GM18526 (cell line): ENCODE results near the gene UMPS.

Experiments
- POLR2A ChIP-seq: IDR thresholded peaks from 3 replicates; pipeline ENCODE4 v1.6.1; 2011; ENCODE audit not compliant: insufficient read length; ENCODE audit errors: extremely low read depth

The UMPS gene

DNA sequence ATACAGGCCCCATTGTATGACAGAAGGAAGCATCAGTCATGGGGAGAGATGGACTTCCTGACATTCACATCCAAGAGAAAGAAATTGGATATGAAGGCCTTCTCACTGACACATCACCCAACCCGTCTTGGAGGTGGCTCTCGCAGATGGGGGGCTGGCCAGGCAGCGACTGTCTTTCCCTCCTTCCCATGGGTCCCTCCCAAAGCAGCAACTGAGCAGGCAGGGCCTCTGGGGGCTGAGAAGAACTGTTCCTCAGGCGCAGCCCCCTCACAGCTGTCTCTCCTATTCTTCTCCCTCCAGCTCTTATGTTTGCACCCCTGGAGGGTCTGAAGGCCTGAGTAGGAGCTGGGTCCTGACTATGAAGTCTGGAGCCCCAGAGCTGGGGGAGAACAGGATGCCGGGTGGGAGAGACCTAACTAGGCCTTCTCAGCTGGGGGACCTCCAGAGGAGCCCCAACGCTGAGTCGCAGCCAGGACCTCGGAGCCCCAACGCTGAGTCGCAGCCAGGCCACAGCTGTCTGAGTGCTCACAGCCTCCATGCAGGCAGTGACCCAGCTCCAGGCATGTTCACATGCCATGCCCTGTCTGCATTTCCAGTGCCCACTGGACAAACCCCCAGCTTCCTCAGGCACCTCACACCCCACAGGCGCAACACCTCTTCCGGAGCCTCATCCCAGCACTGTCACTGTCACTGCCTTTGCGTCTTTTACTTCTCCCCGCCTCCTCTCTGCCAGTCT lies 29.6 kb downstream of the UMPS start:
- no peak for TF ChIP-seq POLR2A

DNA sequence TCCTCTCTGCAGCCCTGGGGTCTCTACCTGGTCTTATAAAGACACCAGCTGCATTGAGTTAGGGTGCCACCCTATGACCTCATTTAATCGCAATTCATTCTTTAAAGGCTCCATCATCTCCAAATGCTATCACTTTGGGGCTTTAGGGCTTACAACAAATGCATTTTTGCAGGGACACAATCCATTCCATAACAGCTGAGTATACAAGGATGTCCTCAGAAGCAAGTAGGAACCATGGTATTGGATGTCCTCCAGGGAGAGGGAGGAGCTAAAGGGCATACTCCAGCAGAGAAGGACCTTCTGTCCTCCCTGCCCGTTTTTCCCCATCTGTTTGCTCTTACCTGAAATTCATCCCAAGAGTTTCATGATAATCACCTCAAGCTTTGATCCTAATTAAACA lies 30.3 kb downstream of the UMPS start:
- TF ChIP-seq POLR2A = no peak

DNA sequence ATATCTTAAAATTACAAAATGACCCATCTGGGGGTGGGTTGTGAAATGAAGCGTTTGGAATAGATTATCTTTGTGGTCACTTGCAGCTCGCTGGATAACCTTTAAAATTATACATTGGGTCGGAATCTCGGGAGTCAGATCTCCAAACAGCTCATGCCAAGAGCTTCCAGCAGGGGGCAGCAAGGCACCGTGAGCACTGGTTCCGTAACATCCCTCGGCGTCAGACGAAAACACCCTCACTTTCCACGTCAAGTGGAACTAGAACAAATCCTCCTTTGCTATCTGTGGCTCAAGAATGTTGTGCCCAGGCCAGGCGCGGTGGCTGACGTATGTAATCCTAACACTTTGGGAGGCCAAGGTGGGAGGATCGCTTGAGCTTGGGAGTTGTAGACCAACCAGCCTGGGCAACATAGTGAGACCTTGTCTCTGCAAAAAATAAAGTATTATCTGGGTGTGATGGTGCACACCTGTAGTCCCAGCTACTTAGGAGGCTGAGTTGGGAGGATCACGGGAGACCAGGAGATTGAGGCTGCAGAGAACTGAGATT lies 31.1 kb downstream of the UMPS start:
- TF ChIP-seq POLR2A = no peak

DNA sequence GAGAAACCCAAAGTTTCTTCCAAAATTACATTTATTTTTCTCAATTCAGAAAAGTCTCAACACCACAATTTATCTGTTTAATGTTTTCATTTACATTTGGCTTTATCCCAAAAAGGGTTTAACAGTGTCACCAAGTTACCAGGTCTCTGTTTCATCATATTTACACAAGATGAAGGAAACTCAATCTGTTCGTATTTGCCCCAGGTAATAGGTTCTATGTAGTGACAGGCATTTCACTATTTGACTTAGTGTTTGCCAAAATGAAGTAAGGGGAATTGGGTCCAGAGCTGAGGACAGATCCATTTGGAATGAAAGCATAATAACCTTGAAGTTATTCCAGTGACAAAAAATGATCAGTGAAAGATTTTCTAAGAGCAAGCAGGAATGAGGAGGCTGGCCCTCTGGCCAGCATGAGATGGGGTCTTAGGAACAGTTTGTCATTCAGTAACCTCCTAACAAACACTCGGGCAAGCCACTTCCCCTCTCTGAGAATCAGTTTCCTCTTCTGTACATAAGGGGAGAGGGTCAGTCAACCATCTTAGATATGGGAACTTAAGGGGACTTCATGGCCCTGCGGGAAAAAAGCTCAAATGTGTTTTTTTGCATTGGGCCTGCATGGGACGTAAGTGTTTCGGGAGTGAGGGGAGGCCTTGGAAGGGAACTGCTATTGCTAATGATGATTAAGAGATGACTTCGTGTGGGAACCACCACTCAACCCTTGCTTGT lies 31.8 kb downstream of the UMPS start:
- TF ChIP-seq POLR2A = no peak

DNA sequence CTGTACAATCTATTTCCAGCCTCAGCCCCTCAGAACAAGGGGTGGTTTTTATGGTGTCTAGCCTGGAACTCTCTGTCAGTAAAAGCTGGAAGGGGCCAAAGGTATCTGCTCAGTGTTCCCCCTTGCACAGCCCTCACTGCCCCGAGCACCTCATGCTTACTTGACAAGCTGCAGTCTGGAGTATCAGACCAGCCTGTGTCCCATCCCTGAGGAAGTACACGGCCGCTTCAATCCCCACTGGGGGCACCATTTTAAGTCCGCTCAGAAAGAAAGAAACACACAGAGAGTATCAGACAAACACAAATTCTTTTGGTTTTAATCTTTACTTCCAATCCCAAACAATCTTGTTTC lies 32.4 kb downstream of the UMPS start:
- TF ChIP-seq POLR2A = no peak

DNA sequence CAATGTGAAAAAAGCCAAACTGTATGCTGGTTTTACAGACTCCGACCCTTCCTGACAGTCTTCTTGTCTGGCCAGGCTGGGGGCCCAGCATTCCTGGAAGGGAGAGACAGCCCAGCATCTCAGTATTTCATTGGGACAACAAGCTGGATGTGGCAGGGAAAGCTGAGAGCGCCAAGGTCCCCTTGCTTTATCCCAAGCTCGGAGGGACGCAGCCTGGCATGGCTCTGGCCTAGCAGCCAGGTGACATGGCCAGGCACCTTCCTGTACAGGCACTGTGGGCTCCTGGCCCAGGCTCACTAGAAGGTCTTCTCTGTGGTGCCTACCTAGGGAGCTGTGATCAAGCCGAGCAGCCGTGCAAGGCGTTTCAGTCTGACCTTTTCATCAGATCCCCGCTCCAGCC lies 33.0 kb downstream of the UMPS start:
- TF ChIP-seq POLR2A = no peak

DNA sequence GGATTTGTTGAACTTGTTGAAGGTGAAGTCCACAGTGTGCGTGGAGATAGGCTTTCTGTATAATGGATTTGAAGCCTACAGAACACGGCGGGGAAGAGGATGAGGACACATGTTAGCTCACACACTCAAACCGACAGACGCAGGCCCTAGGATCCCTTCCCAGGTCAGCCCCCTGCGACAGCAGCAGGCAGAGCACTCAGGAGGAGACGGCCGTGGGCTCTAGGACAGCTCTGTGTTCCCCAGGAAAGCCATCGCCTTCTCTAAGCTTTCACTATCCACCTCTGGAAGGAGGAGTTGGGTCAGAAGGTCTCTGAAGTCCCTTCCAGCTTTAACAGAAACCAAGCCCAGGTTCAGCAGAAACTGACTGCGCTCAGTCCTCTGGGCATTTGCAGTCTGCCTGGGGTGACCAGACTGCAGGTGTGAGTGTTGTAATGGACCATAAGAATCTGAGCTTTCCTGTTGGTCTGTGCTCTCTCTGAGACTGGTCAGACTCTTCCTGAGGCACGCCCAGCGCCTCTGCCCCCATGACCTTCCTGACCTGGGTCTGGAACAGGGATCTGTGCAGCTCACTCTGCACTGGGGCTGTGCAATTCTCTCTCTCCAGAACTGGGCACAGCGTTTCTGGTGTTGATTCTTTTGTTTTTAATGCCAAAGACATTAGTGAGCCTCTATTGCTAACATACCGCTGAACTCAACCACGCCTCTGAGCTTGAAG lies 33.5 kb downstream of the UMPS start:
- TF ChIP-seq POLR2A = no peak

DNA sequence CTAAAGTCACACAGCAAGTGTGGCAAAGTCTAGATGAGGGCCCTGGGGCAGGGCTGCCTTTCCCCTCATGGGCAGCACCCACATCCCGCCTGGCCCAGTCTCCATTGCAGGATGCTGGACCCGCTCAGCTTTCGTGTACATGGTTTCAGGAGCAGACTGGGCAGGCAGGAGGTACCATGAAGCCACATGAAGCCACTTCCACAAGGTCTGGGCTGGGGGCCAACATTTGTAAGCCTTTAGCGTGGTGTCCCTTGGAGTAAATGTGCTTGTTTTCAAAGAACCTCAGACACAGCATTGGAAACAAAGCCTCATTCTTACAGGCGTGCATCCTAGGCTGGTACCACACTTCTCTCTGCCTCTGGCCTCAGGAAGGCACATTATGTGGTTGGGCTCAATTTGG lies 34.5 kb downstream of the UMPS start:
- TF ChIP-seq POLR2A = no peak

DNA sequence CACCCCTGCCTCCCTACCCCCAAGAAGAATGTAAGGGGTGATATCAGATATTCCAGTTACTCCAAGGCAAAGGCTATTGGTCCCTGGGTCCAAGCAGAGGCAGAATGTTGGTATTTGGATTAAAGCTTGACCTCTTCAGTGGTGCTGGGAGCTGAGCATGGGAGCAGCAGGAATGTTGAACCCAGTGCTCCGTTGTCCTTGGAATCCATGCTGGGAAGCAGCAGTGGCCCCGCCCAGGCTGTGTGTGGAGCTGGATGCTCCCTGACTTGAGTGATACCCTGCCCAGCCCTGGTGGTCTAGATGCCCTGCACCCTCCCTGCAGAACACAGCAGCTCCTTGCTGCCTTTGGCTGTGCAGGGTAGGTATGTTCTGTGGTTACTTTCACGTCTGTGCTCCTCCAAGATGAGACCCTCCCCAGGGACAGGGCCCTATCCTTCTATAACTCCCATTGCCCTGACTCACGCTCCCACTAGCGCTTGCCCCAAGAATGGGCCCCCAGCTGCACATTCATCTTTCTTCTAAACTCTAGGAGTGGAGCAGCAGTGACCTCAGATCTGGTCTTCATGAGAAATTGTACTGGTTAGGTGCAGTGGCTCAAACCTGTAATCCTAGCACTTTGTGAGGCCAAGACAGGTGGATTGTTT lies 35.1 kb downstream of the UMPS start:
- no peak for TF ChIP-seq POLR2A

DNA sequence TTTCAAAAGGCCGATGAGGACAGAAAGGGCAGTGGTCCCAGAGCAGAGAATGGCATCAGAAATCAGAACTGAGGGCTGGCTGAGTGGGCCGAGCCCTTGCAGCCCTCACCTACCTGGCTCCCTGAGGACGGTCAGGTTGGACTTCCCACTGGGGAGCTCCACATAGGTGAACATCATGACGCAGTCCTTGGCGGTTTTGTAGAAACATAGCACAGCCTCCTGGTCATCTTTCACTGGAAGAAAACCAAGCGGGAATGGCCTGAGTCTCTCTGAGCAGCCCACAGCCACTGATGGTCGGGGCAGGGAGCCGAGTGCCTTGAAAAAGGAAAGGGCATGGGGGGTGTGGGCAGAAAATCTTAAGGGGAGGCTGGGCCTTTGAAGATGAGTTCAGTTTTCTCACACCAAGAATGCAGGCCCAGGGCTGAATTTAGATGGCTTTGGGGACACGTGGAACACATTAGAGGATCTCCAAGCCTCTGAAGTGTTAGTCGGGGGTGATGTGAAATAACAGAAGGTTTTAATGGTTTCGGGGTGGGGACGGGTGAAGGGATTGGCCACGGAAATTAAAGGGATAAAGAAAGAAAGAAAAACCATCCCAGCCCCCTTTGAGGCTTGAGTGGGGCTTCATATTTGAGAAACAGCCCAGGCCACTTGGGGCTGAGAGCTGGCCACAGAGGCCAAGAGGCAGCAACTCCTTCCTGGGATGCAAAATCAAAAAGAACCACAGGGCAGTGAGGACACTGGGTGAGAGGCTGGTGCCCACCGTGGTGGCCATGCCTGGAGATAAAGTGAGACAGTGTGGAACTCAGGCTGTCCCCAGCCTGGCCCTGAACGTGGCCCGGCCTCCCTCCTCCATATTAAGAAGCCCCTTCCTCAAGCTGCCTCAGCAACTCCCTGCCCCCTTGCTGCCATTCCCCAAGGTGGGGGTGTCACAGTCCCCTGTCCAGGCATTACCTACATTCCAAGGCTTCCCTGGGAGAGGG lies 36.2 kb downstream of the UMPS start:
- TF ChIP-seq POLR2A = no peak

DNA sequence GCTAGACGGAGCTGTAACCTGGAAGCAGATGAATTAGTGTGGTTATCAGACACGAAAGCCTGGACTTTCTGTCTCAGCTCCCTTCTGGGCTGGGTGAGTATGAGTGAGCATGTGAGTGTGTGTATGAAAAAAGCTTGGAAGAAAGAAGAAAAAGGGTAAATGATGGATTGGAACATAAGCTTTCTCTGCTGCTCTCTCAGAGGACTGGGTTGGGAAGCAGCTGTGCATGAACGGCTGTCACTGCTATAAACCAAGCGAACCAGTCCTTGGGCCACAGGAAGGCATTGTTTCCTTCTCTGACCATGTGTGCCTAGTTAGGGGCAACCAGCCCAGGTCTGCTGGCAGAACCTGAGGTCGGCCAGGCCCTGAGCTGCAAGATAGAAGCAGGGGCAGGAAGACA lies 37.0 kb downstream of the UMPS start:
- no peak for TF ChIP-seq POLR2A

DNA sequence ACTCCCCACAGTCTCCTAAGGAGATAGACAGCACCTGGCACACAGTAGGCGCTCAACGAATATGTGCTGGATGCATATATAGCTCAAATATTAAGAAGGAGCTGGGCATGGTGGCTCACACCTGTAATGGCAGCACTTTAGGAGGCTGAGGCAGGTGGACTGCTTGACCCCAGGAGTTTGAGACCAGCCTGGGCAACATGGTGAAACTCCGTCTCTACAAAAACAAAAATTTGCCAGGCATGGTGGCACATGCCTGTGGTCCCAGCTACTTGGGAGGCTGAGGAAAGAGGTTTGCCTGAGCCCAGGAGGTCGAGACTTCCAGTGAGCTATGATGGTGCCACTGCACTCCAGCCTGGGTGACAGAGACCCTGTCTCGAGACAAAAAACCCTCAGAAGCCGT lies 37.4 kb downstream of the UMPS start:
- no peak for TF ChIP-seq POLR2A

DNA sequence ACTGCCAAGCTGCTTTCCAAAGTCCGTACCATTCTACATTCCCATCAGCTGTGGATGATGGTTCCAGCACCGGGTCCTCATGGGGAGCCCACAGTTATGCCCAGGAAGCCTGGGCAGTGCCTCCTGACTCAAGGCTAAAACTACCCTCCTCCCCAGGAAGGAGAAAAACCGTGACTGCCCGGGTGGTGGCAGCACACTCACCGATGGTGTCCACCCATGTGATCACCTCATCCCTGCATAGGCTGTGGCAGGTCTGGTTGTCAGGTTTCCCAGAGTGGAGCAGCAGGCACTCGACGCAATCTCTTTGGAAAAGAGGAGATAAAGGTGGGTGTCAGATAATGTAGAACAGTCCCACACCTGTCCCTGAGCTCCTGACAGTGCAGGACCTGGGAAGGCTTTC lies 38.6 kb downstream of the UMPS start:
- TF ChIP-seq POLR2A = no peak

DNA sequence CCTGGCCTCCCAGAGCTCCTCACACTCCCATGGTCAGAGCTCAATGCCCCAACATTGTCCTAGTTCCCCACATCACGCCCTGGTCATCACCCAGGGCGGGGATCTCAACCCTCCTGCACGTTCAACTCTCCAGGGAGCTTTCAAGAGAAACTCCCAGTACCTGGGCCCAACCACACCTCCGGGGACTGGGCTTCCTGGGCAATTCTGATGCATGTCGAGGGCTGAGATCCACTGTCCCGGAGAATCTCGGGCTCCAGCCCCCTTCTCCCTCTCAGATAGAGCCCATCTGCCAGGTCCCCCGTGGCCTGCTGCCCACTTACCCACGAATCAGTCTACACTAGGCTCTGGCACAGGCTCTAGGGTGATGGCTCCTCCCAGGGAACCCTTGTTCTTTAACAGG lies 39.2 kb downstream of the UMPS start:
- no peak for TF ChIP-seq POLR2A

DNA sequence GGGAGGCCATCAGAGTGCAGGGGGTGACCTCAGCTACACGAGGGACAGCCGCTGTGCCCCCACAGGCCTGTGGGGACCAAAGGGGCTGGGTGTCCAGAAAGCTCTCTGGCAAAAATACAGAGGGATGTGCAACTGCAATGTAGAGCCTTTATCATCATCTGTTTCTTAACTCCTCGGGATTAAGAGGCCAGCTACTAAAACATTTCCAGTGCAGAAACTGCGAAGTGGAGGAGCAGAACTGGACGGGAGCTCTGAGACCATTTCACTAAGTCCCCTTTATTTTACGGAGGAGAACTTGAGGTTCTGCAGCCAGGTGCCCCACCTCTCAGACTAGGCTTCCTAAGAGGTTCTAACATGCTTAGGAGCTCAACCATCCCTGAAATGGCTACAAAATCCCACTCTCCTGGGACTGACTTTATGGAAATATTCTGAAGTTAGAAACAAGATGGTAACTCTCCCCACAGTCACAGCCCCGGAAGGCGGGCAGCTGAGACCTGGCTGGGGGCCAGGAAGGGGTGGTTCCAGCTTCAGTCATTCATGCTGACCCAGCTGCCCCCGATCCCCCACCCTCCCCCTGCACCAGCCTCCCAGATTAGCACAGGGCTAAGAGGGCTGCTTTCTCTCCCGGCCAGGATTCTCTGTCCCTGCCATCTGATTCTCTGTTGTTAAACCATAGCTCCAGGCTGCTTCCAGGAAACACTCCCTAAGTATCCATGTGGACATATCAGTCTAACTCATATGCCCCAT lies 40.3 kb downstream of the UMPS start:
- TF ChIP-seq POLR2A = no peak
